ENCODE results near the gene RMRP. TPM values are rescaled to one million over a fixed set of nuclear protein-coding genes. Genes with fewer than 3 reads are reported as not detected.
"Not testable (repeated sequence)": the region's sequence is repeated elsewhere in the genome, so short reads cannot be mapped to it uniquely, and the experiment has no call there.

The RMRP gene
- total RNA-seq, 1 donor from 2014 or later = 13,056 TPM

DNA sequence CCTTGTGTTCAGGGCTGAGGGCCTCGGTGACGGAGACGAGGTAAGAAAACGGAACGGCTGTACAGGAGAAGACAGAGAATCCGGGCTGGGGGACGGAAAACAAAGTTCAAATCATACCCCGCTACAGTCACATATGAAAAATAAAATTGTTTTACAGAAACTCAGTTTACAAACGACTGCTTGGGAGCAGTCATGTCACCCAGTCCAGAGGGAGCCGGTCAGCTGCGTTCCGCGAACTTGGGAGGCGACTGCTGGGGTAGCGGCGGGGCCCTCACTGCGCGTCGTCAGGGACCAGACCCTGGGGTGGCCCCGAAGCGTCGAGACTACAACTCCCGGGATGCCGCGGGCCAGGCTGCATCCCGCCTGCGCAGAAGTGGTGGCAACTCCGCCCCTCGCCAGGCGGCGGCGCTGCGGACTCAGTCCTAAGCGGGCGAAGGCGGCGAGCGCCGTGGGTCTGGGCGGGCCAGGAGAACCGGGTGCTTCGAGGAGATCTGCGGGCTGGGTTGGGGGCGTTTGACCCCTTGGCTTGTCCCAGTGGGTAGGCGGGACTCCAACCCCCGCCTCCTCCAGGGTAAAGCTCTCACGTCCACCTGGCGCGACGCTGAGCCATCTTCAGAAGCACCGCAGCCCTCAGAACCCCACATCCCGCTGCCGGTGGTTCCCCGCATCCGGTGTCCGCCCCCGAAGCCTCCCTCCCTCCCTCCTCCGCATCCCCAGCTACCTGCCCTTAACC is 11.1 kb downstream of the RMRP start:
- ATAC-seq (peak; percentile 99), DNase-seq (ENCODE audit: low spot score) (peak; percentile 93)

DNA sequence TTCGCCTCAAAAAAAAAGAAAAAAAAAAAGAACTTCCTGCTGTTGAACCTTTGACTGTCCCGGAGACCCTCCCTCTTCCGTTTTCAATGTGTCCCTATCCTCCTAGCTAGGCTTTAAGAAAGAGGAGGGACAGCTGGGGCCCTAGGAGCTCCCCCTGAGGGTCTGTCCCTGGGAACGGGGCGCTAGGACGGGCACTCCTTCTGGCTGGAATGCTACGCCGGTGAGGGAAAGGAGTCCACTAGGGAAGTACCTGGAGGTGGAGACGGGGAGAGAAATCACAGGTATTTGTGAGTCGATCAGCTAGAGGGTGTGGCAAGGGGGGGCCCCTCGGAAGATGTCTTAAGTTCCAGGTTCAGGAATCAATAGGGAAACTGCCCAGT is 11.7 kb downstream of the RMRP start:
- ATAC-seq (peak; percentile 30), DNase-seq (ENCODE audit: low spot score) (no peak)

DNA sequence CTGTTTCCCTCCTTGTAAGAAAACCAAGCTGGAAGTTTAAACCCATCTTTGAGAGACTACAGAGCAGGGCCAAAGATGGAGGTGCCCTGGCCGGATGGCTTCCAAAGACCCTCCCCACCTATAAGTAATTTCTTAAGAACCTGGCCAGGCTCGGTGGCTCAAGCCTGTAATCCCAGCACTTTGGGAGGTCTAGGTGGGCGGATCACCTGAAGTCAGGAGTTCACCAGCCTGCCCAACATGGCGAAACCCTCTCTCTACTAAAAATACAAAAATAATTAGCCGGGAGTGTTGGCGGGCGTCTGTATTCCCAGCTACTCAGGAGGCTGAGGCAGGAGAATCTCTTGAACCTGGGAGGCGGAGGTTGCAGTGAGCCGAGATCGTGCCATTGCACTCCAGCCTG is 12.1 kb downstream of the RMRP start:
- not testable (repeated sequence) for ATAC-seq; DNase-seq (ENCODE audit: low spot score)

DNA sequence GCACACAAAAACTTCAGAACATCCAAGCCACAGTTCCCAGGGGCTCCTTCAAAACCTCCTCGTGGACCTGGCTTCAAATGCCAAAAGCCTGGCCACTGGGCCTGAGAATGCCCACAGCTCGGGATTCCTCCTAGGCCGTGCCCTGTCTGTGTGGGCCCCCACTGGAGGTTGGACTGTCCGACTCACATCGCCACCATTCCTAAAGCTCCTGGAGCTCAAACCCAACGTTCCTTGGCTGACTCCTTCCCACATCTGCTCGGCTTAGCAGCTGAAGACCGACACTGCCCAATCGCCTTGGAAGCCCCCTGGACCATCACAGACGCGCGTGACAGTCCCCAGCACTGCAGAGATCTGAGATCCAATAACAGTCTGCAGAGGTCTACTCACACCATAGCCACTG is 14.8 kb downstream of the RMRP start:
- ATAC-seq (no peak), DNase-seq (ENCODE audit: low spot score) (no peak)

DNA sequence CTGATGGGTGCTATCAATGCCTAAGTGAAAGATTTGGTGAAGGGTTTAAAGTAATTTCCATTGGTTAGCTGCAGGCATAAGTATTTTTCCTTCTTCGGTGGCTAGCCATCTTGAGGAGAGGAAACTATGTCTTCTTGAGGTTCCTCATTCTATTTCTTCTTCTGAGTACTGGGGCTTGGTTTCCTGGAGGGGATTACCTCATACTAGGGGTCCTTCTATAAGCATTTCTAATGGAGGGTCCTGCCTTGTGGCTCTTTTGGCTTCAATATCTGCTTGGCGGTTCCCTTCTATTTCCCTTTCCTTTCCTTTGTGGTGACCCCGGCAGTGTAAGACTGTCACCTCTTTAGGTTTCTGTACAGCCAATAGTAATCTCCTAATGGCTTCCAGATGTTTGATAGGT is 16.3 kb downstream of the RMRP start:
- ATAC-seq = not testable (repeated sequence)

DNA sequence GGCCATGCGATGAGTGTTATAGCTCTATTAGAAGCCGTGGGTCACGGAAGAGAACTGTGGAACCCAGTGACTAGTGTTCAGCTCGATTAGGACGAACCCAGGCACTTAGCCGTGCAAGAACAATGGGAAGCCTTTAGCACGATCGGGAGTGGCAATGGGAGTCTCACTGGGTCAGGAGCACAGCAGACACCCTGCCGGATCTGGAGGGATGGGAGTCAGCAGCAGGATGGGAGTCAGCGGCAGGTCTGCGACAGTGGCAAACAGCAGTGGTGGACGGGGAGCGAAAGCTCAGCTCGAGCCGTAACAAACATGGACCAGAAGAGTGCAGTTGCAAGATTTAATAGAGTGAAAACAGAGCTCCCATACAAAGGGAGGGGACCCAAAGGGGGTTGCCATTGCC is 17.4 kb downstream of the RMRP start:
- not testable (repeated sequence) for ATAC-seq; DNase-seq (ENCODE audit: low spot score)

More for the DNA sequence above, 16.3 kb downstream of the RMRP start:
- not testable (repeated sequence) for DNase-seq (ENCODE audit: low spot score)

DNA sequence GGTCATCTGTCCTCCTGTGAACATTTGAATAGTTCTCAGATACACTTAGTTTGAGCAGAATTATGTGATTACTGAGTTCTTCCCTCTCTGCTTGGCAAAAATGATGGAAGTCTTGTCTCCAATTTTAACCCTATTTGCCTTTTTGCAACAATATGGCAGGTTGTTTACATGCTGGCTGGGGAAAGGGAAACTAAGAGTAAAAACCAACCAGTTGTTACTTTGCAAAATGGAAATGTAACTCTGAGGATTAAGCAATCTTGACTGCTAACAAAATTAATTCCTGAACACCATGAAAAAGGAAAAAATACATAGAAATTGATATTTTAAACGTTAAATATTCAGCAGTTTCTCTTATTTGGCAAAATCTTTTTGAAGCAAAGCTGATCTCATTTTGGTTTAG is 18.2 kb downstream of the RMRP start:
- DNase-seq (ENCODE audit: low spot score) (no peak), ATAC-seq (no peak)

DNA sequence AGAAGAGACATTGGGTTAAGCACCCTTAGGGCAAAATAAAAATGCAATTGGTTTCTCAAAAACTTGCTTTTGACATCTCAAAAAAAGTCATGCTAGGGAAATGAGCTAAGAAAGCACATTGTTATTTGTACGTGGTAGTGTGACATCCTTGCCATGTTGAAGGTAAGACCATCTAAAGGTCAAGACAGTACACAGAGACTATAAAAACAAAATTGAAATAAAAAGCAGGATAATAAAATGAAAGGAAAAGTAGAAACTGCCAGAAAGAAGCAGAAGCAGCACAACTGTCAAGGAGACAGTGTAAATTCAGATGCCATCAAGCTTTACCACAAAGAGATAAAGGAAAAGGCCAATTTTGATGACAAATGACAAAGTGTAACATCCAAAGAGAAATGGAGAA is 18.6 kb downstream of the RMRP start:
- not testable (repeated sequence) for ATAC-seq; DNase-seq (ENCODE audit: low spot score)

DNA sequence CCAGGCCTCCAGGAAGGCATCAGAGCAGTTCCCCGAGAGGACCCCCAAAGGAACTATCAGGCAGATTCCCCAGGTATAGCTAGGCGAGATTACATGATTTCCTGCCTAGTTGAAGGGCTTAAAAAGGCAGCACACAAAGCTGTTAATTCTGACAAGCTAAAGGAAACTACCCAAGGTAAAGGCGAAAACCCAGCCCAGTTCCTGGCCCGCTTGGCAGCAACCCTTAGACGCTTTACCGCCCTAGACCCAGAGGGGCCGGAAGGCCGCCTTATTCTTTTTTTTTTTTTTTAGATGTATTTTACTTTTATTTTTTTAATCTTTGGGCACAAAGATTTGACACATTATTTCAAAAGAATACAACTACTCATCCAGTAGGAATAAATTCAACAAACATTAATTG is 19.1 kb downstream of the RMRP start:
- DNase-seq (ENCODE audit: low spot score); ATAC-seq: not testable (repeated sequence)

DNA sequence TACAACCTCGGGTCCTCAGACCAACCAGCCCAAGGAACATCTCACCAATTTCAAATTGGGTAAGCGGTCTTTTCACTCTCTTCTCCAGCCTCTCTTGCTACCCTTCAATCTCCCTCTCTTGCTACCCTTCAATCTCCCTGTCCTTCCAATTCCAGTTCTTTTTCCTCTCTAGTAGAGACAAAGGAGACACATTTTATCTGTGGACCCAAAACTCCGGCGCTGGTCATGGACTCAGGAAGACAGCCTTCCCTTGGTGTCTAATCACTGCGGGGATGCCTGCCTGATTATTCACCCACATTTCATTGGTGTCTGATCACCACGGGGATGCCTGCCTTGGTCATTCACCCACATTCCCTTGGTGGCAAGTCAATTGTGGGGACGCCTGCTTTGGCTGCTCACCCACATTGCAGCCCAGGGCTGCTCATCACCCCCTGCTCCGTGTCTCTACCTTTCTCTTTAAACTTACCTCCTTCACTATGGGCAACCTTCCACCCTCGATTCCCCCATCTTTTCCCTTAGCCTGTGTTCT is 20.3 kb downstream of the RMRP start:
- DNase-seq (ENCODE audit: low spot score); ATAC-seq: not testable (repeated sequence)

DNA sequence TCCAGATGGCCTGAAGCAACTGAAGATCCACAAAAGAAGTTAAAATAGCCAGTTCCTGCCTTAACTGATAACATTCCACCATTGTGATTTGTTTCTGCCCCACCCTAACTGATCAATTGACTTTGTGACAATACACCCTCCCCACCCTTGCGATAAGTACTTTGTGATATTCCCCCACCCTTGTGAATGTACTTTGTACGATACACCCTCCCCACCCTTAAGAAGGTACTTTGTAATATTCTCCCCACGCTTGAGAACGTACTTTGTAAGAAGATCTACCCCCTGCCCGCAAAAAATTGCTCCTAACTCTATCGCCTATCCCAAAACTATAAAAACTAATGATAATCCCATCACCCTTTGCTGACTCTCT is 21.0 kb downstream of the RMRP start:
- not testable (repeated sequence) for DNase-seq (ENCODE audit: low spot score); ATAC-seq

DNA sequence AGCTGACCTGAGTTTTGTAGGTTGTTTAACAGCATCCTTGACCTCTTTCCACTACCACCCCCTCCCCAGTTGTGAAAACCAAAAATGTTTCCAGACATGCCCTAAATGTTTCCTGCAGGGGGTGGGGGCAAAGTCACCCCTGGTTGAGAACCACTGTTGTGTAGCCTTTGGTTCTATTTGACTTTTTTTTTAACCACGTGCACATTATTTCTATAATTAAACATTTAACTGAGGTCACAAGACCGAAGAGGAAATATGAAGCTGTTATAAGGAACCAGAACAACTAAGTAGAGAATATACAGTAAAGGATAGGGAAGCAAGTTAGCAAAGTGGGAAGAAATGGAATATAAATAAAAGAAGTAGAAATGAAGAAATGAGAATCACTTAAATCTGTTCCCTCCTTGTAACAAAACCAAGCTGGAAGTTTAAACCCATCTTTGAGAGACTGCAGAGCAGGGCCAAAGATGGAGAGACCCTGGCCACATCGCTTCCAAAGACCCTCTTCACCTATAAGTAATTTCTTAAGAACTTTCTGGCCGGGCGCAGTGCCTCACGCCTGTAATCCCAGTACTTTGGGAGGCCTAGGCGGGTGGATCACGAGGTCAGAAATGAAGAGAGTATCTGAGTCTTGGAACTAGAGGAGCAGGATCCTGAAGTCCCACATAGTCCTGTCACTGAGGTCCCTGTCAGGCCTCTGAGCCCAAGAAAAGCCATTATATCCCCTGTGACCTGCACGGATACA is 21.5 kb downstream of the RMRP start:
- DNase-seq (ENCODE audit: low spot score) = no peak

DNA sequence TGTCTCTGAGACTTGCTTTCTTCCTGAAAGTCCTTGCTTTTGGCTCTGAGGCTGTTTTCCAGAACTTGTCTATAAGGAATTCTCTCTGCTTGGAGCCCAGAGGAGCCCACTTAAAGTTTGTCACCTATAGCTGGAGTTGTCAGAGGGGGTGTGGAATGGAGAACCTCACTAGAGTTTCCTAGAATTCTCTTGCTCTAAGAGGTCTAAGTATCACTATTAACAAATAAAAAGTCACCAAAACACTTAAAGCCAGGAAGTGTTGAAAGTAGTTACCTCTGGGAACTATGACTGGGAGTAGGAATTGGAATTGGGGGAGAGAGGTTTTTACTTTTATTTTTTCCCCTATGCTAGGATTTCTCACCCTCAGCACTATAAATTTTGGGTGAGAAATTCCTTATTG is 22.1 kb downstream of the RMRP start:
- ATAC-seq (no peak), DNase-seq (ENCODE audit: low spot score) (no peak)

More for the DNA sequence above, 21.5 kb downstream of the RMRP start:
- ATAC-seq = no peak

DNA sequence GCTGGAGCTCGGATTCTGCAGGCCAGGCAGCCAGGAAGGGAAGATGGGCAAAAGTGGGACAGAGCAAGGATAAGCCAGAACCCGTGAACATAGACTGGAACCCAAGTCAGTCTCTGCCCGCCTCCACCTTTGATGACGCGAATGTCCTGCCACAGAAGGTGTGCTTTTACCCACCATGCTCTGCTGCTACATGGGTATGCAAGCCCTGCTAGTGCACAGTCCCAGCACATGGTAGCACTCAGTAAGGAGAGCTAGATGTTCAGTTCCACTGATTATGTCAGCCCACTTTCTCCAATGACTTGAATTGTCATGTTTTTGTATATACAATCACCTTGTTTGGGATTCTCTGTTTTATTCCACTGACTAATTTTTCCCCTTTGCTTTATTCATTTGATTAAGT is 28.2 kb downstream of the RMRP start:
- DNase-seq (ENCODE audit: low spot score) = no peak
- no peak for ATAC-seq

DNA sequence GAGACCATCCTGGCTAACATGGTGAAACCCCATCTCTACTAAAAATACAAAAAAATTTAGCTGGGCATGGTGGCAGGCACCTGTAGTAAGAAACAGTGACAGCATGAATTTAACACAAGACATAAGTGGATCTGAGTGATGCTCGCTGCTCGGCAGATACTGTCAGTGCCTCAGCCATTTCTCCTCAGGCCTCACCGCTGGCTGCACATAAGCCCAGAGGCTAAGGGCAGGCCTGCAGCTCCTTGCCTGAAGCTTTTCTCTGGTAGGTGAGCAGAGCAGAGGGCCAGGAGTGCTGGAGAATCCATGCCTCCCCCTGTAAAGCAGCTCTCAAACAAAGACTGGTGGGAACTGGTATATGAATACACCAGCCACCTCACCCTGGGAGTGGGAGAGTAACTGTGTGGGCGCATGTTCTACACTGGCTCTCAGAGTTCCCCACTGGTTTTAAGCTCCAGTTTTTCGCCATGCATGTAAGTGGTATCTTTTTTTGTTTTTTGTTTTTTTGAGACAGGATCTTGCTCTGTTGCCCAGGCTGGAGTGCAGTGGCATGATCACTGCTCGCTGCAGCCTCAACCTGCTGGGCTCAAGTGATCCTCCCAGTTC is 29.3 kb downstream of the RMRP start:
- DNase-seq (ENCODE audit: low spot score) (no peak), ATAC-seq (no peak)

DNA sequence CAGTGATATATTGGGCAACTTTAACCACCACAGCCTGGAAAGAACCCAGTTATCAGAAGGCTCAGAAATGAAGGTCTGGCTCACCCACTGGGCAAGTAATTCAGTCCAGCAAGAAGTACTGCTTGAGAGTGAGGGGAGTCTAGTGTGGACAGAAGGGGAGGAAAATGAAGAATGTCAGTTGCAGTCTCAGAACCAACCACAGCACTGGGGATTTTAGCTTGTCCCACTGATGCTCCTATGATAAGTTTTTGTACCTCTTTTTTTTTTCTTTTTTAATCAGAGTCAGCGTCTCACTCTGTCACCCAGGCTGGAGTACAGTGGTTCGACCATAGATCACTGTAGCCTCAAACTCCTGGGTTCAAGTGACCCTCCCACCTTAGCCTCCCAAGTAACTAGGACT is 30.2 kb downstream of the RMRP start:
- ATAC-seq (no peak), DNase-seq (ENCODE audit: low spot score) (no peak)

DNA sequence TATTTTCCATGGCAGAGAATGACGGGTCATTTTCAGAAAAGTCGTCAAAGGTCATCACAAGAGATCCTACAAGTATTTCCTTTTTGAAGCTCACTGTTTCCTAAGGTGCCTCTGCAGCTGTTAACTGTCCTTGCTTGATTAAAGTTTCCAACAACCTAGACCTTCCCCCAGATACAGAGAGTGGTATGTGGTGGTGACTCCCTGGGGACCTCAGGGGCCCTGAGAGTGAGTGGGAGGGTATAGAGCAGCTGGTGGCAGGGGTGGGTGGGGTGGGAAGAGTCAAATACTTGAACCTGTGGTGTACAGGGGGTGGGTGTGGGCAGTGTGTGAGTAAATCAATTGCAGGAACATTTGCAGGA is 38.0 kb downstream of the RMRP start:
- no peak for DNase-seq (ENCODE audit: low spot score)
- ATAC-seq = no peak

DNA sequence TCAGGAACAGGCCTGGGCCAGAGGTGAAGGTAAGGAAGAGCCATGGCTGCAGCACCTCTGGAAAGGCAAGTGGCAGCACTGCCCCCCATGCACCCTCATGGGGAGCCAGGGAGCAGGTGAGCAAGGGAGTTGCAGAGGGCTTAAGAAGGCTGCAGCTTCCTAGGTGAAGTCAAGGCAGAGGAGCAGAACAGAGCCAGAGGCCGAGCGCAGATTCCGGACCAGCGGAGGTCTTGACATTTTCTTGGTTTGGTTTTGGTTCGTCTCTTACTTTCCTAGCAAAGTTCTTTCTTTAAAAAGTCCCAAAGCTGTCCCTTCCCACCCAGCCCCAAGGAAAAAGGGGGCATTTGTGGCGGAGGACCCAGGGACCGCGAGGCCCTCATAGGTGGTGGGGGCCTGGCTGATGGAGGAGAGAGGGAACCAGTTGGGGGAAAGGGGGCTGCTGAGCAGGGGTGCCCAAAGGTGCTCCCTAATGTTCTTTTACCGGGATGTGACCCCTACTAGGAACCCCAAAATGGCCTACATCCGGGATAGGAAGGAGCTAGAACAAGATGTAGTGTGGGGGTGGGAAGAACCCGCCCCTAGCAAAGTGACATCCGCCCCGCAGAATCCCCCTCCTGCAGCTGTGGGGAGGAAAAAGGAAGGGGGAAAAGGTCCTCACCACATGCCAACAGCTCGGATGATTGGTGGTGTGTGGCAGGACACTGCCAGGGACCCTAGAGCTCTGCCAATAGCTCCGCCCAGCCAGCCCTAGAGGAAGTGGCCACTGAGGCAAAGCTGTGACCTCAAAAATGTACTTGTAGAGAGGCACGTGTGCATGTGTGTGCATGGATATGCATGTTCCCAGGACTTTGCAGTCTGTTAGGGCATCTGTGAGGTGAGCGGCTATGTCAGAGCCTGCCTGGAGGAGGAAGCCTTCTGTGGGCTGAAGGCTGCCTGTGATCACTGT is 38.7 kb downstream of the RMRP start:
- DNase-seq (ENCODE audit: low spot score) = no peak
- peak; percentile 32 for ATAC-seq

DNA sequence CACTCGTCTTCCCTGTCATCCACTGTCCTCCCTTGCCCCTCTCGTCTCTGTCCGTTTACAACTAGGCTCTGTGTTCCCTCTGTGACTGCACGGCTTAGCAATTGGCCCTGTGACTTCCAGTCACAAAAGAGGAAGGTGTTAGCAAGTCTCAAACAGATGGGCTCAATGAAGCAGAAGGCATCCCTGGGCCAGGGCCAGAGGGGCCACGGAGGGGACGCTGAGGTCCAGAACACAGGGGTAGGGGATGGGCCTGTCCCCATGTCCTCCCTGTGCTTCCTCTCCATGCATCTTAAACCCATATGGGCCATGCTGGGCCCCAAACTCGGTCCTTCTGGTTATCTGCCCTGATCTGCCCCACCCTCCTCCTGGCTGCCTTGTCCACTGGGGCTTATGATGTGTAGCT is 39.5 kb downstream of the RMRP start, which contains the start of gene CD72:
CD72 (minus strand) TSS at position 89 of the 403 bp plus-strand sequence. CDS start 110 bp downstream, outside the sequence.
- DNase-seq (ENCODE audit: low spot score) = no peak
- ATAC-seq = peak; percentile 33

DNA sequence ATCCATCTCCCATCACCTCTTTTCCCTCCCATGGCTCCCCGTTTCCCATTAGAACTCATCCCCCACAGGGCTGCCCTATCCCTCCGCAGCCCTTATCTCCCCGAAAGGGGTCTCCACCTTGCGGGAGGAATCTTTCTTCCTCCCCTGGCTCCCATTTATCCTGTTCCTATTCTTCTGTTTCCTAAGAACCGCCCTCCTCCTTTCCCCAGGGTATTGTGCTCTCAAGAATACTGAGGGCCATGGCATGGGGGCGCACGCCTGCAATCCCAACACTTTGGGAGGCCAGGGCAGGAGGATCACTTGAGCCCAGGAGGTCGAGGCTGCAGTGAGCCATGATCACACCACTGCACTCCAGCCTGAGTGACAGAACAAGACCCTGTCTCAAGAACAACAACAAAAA is 40.3 kb downstream of the RMRP start:
- no peak for DNase-seq (ENCODE audit: low spot score)

More for the DNA sequence above, 40.3 kb downstream of the RMRP start:
- ATAC-seq = no peak

All from left lobe of liver (tissue), 2 donors.